ENCODE data around the gene CPT1B.

The CPT1B gene

DNA sequence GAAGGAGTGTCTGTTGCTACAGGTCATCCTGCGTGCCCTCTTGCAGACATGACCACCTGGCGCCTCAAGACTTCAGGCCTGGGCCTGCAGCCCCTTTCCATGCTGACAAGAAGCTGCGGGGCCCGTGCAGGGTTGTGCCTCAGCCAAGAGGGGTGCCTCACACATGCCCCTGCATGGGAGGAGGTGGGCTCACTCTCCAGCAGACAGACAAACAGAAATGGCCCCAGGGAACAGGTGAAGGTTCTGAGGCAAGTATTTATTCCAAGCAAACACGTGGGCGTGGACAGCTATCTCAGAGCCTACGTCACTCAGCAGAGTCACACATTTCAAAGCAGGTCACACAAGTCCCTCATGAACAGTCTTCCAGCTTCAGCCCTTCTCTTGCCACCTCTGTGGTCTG is 9.6 kb downstream of the CPT1B start:
- DNase-seq = no peak

DNA sequence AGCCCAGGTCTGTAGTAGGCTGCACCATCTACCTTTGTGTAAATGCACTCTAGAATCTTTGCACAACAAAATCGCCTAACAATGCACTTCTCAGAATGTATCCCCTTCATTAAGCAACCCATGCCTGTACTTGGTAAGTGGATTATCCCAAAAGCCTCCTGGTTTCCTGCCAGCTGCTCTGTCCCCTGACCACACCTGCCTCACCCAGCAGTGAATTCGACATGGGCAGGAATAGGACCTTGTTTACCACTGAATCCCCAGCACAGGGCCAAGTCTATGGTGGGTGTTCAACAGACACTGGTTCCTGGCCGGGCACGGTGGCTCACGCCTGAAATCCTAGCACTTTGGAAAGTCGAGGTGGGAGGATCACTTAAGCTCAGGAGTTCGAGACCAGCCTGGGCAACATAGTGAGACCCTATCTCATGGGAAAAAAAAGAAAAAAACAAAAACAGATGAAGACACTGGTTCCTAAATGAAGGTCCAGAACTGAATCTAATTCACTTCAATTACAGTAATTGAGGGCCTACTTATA is 10.4 kb downstream of the CPT1B start:
- no peak for DNase-seq

DNA sequence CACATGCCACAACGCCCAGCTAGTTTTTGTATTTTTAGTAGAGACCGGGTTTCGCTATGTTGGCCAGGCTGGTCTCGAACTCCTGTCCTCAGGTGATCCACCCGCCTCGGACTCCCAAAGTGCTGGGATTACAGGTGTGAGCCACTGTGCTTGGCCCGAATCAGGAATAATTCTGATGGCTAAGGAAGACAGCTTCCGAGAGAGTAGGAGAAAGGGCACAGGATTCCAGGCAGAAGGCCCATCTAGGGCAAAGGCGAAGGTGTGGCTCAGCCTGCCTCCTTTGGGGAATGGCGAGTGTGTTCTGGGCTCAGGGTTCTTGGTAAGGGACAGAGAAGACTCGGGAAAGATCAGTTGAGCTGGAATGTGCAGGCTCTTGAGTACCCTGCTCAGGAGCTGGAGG is 13.9 kb downstream of the CPT1B start:
- no peak for DNase-seq

DNA sequence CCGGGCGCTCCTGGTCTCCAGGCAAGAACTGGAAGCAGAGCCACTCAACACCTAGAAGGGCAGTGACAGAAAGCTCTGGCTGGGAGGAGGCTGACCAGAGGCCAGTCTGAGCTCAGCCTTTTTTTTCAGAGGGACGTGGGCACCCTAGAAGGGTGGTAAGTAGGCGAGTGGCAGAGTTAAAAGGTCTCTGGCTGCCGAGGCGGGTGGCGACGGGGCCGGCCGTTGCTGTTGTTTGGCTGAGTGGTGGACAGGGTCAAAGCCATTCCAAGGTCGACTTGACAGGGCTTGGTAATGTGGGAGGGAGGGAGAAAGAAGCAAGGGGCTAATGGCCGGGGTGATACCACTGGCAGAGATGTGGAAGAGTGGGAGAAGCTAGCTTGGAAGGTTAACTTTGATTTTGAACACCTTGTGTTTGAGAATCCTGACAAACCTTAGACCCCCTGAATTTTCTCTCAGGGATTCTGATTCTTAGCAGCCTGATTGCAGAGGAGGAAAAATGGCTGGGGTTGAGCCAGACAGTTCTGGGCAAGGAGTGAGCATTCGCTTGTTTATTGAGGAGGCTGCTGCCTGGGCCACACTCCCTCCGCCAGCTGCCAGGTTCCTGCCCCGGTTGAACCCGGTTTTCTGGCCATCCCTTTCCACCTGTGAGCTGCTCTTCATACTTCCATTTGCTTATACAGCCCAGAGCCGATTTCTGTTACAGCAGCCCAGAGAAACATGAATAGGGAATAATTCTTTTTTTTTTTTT is 14.6 kb downstream of the CPT1B start:
- no peak for DNase-seq

DNA sequence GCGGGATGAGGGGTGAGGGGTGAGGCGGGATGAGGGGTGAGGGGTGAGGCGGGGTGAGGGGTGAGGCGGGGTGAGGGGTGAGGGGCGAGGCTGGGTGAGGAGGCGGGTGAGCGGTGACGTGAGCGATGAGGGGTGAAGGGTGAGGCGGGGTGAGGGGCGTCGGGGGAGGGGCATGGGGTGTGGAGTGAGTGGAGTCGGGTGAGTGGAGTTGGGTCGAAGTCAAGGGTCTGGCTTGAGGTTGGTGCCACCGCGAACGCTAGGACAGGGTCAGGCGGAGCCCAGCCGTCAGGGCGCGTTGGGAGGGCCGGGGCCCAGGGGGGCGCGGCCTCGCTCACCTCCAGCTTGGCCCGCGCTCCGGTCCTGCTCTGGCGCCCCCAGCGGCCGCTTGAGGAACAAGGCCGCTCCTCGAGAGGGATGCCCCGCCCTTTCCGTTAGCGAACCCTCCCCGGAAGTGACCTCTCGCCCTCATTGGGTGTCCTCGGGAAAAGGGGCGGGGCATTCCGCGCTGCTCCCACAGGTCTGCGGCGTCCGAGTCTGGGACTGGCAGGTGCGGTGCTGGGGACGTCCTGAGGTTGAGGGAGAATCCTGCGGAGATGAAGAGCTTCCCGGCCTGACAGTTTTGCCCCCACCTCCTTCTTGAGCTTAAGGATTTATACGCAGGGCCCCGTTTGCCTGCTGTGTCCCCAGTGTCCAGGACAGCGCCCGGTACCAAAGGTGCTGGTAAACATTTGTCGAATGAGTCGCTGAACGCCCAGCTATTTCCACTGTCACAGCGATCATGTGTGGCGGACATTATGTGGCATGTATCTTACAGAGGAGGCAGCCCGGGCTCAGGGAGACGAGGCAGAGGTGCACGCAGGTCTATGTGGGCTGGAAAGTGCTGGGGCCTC is 15.5 kb downstream of the CPT1B start, which contains the start of gene SYCE3:
Gene SYCE3, minus strand, starts transcription at position 397 of the 890 bp plus-strand sequence. CDS start 6,514 bp downstream, outside the sequence.
- peak; percentile 91 to 94 for DNase-seq

DNA sequence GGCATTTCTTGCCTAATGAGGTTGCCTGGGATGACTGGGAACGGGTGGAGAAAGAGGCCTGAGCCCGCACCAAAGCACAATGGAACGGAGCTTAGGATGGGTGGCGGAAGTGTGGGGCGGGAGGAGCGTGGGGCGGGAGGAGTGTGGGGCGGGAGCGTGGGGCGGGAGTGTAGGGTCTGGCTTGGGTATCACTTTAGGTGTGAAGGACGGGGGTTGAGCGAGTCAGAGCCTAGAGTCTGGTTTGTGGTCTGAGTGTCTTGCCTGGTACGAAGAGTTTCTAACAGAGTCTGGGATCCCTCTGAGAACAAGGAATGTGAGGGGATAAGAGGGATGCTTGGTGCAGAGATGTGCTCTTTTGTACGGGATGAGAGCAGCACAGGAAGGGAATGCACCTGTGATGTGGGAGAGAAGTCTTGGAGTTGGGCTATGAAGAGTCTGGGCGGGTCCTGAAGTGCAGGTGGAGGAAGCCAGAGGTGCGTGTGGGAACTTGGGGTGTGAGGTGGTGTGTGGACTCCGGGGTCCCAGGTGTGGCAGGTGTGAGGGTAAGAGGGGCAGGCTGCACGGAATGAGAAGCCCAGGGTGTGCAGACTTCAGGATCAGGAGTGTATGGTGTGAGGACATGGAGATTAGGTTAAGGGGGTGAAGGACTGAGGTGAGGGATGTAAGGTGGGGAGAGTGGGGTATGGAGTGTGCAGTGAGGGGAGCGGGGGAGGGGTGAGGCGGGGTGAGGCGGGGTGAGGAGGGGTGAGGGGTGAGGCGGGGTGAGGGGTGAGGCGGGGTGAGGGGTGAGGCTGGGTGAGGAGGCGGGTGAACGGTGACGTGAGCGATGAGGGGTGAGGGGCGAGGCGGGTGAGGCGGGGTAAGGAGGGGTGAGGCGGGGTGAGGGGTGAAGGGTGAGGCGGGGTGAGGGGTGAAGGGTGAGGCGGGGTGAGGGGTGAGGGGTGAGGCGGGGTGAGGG is 16.5 kb downstream of the CPT1B start:
- no peak for DNase-seq

DNA sequence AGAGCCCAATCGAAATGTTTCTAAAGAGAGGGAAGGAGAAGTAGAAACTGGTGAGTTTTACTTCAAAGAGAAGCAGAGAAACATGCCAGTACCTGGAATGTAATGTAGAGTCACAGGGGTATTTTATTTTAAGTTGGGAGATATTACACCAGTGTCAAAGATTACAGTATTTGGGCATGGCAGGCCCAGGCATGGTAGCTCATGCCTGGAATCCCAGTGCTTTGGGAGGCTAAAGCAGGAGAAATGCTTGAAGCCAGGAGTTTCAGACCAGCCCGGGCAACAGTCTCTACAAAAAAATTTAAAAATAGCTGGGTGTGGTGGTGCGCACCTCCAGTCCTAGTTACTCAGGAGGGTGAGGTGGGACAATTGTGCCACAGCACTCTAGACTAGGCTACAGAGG is 18.2 kb downstream of the CPT1B start:
- DNase-seq = no peak

DNA sequence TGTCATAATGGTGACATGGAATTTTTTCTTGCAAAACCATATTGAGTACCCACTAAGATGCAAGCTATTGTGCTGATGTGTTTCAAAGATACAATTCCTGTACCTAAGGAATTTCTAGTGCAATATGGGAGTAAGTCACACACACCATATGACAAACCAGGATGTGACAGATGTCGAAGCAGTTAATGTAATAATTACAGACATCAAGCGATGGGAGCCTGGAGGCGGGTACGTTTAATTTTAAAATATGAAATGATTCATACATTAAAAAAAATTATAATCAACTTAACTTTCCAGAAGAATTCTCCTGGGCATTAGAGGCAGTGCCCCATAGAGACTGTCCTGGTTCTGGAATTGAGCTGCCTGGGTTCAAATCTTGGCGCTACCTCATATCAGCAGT is 21.5 kb downstream of the CPT1B start:
- DNase-seq = no peak

DNA sequence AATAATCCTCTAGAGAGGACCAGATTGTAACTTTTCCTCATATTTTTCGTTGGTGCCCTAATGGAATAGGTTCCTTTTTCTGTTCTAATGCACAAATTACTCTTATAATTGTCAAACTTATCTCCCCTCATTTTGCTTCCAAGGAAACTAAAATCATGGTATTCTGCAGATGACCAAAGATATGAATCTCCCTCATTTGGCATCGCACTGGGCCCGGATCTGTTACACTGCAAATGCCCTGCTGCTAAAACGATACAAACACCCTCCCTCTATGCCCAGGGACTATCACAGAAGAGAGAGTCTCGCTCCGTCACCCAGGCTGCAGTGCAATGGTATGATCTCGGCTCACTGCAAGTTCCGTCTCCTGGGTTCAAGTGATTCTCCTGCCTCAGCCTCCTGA is 24.9 kb downstream of the CPT1B start:
- DNase-seq = no peak

DNA sequence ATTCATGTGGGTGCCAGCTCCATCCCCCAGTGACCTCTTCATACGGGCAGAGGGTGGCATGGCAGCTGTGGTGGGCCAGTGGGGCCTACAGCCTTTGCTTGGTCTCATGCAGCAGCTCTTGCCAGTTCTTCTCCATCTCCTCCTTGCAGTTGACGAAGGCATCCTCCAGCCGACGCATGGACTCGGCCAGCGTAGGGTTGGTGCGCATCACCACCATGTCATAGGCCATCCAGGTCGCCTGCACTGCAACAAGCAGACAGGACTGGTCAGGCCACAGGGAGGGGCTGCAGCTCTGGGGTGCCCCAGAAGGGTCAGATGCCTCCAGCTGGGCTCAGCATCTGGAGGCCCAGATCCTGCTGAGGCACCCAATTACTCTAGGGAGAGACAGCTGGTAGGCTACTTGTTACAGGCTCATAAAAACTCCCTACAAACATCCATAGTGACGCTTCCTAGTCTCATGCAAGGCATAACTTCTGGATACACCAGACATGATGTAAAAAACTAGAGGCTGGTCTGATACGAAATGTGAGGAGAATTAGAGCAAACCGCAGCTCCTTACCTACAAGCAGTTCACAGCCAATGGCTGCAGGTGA is 27.0 kb downstream of the CPT1B start:
- no peak for DNase-seq

DNA sequence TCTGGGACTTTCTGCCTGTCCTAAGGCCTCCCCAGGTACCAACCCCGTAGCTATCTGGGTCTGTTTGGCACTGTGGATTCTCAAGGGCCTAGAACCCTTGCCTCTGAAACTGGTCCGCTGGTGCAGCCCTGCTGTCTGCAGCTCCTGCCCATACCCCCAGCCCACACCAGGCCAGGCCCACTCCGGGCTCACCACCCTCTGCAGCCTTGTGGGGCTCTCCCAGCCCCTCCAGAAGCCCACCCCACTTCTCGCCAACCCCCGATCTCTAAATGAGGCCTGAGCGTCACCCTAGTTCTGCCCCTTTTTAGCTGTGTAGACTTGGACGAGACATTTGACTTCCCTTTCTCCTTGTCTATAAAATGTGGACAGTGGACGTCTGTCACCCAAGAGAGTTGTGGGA is 27.8 kb downstream of the CPT1B start:
- no peak for DNase-seq

DNA sequence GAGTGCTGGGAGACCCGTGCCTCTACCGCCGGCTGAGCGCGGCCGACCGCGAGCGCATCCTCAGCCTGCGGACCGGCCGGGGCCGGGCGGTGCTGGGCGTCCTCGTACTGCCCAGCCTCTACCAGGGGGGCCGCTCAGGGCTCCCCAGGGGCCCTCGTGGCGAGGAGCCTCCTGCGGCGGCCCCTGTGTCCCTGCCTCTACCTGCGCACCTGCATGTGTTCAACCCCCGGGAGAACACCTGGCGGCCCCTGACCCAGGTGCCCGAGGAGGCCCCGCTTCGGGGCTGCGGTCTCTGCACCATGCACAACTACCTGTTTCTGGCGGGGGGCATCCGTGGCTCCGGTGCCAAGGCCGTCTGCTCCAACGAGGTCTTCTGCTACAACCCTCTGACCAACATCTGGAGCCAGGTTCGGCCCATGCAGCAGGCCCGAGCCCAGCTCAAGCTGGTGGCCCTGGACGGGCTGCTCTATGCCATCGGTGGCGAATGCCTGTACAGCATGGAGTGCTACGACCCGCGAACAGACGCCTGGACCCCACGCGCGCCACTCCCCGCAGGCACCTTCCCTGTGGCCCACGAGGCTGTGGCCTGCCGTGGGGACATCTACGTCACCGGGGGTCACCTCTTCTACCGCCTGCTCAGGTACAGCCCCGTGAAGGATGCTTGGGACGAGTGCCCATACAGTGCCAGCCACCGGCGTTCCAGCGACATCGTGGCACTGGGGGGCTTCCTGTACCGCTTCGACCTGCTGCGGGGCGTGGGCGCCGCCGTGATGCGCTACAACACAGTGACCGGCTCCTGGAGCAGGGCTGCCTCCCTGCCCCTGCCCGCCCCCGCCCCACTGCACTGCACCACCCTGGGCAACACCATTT is 29.1 kb downstream of the CPT1B start:
- DNase-seq = no peak

DNA sequence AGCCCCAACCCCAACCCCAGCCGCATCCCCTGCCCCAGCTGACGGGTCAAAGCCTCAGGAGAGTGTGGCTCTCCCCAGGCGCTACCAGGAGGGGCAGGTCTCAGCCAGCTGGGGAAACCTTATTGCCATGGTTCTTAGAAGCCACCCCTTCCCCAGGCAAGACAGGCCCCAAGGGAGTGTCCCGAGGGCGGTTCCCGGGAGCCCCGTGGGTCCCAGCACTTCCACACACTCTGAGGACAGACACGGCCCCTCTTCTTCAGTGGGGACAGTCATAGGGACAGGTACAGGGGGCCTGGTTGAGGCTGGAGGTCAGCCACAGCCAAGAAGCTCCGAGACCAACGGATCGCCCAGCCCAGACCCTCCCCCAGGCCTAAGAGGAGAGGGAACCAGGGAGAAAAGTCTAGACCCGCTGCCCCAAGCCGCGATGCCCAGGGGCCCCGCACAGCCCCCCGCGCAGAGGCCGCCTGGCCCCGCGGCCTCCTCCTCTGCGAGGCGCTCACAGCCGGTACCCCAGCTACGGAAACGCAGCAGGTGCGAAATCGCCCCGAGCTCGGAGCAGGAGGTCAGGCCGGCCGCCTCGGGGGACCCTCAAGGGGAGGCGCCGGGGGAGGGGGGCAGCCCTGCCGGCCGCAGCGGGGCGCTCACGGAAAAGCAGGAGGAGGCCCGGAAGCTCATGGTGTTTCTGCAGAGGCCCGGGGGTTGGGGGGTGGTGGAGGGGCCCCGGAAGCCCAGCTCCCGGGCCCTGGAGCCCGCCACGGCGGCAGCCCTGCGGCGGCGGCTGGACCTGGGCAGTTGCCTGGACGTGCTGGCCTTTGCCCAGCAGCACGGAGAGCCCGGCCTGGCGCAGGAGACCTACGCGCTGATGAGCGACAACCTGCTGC is 29.9 kb downstream of the CPT1B start:
- DNase-seq = no peak

DNA sequence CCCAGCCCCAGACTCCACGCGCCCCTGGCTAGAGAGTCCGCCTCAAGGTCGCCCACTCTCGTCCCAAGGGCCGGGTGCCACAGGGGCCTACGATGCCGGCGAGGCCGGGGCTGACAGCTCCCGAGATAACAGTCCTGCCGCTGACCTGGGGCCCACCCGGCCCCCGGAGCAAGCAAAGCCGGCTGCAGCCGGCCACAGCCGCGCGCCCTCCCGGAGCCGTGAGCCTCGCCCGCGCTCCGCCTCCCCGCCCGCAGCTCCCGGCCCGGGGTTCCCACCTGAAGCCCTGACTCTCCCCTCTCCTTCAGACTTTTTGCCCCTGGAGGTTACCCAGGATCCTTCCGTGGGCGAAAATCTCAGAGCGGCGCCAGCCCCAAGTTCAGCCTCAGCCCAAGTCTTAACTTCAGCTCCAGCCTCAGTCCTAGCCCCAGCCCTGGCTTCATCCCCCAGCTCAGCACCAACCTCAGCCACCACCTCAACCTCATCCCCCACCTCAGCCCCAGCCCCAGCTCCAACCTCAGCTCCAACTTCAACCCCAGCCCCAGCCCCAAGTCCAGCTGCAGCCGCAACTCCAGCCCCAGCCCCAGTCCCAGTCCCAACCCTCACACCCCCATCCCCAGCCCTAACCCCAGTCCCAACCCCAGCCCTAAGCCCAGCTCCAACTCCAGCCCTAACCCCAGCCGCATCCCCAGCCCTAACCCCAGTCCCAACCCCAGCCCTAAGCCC is 30.8 kb downstream of the CPT1B start:
- no peak for DNase-seq

DNA sequence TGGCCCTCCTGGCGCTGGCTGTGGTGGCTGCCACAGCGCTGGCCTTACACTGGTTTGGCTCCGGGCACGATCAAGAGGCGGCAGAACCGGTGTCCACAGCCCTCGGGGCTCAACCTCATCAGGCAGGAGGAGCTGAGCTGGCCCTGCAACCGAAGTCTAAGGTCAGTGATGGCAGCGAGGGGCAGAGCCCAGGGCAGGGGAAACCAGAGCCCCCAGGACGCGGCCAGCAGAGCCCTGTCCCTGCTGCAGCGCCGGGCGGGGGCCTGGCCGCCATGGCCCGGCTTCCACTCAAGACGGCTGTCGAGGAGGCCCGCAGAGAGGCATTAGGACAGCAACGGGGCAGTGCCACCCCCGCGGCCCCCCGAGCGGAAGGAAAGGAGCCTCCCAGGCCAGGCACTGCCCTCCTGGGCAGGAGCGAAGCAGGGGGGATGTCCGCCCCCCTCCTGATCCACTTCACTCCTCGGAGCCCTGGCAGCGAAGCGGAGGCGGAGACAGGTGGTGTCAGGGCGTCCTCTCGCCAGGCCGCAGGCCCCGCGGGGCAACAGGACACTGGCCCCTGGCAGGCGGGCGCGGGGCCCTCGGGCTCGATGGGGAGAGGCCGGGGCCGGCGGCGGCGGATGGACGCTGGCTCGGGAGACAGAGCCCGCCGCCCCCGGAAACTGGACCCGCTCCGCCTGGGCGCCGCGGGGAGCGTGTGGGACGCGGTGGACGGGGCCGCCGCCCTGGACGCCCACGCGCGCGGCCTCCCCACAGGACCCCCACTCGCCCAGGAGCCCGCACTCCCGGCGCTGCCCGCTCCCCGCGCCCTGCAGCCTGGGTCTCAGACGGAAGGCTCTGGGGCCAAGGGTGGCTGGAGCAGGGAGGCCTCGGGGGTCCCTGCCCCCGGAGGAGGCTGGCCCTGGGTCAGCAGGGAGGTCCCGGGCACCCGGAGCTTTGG is 31.6 kb downstream of the CPT1B start:
- no peak for DNase-seq

DNA sequence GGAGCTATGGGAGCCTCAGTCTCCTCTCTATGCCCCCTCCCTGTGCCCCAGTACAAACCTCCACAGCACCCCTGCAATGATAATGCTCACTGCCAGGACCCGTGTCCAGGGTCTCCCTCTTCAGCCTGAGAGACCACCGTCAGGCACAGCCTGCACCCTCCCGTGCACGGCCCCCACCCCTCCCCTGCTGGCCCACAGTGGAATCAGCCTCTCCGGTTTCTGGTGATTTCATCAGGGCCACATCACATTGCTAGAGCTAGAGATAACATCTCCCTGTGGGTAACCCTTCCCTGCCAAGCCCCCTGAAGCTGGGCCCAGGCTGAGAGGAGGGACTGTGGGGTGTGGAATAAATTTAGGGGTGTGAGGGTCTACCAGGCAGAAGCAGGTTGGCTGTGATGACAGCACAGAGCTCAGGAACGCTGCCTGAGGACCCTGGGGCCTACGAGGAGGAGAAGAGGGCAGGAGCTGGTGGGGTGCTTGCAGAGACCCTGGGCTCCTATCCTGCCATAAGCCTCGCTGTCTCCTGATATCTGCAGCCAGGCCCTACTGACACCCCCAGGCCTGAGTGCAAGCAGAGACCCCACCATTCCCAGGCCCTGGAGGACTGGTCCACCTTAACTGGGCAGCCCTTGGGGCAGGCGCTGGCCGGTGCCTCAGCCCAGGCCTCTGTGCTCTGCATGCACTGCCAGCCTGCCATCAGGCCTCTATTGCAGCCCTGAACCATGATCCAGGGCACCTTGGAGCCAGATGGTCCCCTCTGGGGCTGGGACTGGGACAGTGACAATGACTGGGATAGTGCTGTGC is 32.5 kb downstream of the CPT1B start, which contains the start of gene KLHDC7B:
Gene KLHDC7B, plus strand, starts transcription at position 378 of the 804 bp plus-strand sequence. Its CDS starts 345 bp downstream, at position 723.
- DNase-seq = no peak

DNA sequence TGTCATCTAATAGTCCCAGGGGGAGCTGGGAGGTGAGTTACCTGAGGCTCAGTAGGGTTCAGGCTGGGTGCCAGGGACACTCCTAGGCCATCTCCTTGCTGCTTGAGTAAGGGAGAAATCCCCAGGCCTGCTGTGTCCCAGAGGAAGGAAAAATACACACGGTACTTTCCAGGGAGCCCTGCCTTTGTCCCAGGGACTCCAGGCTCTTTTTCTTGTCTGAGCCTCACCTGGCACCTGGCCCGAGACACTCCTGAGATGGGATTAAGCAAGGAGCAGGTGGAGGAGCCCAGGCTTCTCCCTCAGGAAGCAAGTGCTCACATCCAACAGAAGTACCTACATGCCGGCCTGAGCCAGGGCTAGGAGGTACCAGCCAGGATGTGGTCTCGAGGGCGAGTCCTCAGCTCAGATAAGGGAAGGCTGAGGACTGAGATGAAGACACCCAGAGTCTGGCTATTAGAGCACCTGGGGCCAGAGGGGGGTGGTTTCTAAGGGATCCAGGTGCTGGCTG is 33.4 kb downstream of the CPT1B start:
- no peak for DNase-seq

Measured in hippocampal formation (tissue), 2 donors.